HG02840 (cell line): ENCODE data around the gene HENMT1.

Experiments used
- ATAC-seq: cut with Tn5 transposase; IDR thresholded peaks from one replicate; pipeline ENCODE4 v1.9.1; 2021; ENCODE audit warnings: mild to moderate bottlenecking, moderate library complexity, moderate number of reproducible peaks; ENCODE audit not compliant: unreplicated experiment, low FRiP score

Gene HENMT1

GRCh38 chr1:108636876-108637275 lies 24.0 kb downstream of the HENMT1 start:
- ATAC-seq: no peak

GRCh38 chr1:108634521-108634920 lies 26.4 kb downstream of the HENMT1 start:
- no peak for ATAC-seq

GRCh38 chr1:108628665-108629064 lies 32.2 kb downstream of the HENMT1 start:
- no peak for ATAC-seq

GRCh38 chr1:108627951-108628350 lies 32.9 kb downstream of the HENMT1 start:
- no peak for ATAC-seq

- ATAC-seq: no peak
Measured at GRCh38 chr1:108627256-108627655, 33.6 kb downstream of the HENMT1 start.

- ATAC-seq: no peak
Measured at GRCh38 chr1:108624069-108624468, 36.8 kb downstream of the HENMT1 start.

GRCh38 chr1:108617724-108618056 lies 43.2 kb downstream of the HENMT1 start:
- no peak for ATAC-seq

GRCh38 chr1:108617008-108617723 lies 43.7 kb downstream of the HENMT1 start:
- ATAC-seq: no peak

GRCh38 chr1:108615544-108615943 lies 45.3 kb downstream of the HENMT1 start:
- ATAC-seq: no peak

- ATAC-seq: no peak
Measured at GRCh38 chr1:108612496-108612895, 48.4 kb downstream of the HENMT1 start.

GRCh38 chr1:108611984-108612383 lies 48.9 kb downstream of the HENMT1 start:
- ATAC-seq: no peak

GRCh38 chr1:108610073-108610472 lies 50.8 kb downstream of the HENMT1 start:
- ATAC-seq: no peak

- no peak for ATAC-seq
Measured at GRCh38 chr1:108609483-108610049, 51.3 kb downstream of the HENMT1 start.

- ATAC-seq: no peak
Measured at GRCh38 chr1:108606478-108606877, 54.4 kb downstream of the HENMT1 start.

- ATAC-seq: no peak
Measured at GRCh38 chr1:108605633-108606032, 55.3 kb downstream of the HENMT1 start.

- ATAC-seq: no peak
Measured at GRCh38 chr1:108601708-108602410, 59.0 kb downstream of the HENMT1 start.

- ATAC-seq: no peak
Measured at GRCh38 chr1:108600504-108600903, 60.4 kb downstream of the HENMT1 start.

- ATAC-seq: no peak
Measured at GRCh38 chr1:108598340-108598739, 62.6 kb downstream of the HENMT1 start.
